RWPE2 (cell line): ENCODE measurements around the gene EYA4.

Experiments used
- ATAC-seq: fragments of 200-7000 bp; cut with Tn5 transposase; 3 replicates; pipeline ENCODE4 v1.9.1; 2021; ENCODE audit warnings: low read depth
- DNase-seq: peaks from one replicate; pipeline ENCODE4 v3.0.0-alpha.2; 2020; ENCODE audit warnings: low spot score
- H3K27ac ChIP-seq: fragments of 450-650 bp; 2 replicates; pipeline ENCODE4 v1.5.1; 2017; ENCODE audit warnings: mild to moderate bottlenecking; ENCODE audit not compliant: poor library complexity, severe bottlenecking
- H3K27me3 ChIP-seq: fragments of 250-450 bp; sonication (Bioruptor Pico); 2 replicates; pipeline ENCODE4 v1.5.1; 2021; ENCODE audit warnings: mild to moderate bottlenecking, moderate library complexity; ENCODE audit not compliant: insufficient read depth, poor library complexity, severe bottlenecking
- H3K36me3 ChIP-seq: fragments of 250-450 bp; sonication (Bioruptor Pico); 2 replicates; pipeline ENCODE4 v1.5.1; 2020; ENCODE audit warnings: low read depth, mild to moderate bottlenecking, moderate library complexity
- H3K4me1 ChIP-seq: fragments of 250-450 bp; sonication (Bioruptor Pico); 2 replicates; pipeline ENCODE4 v1.5.1; 2021; ENCODE audit warnings: mild to moderate bottlenecking, moderate library complexity; ENCODE audit not compliant: insufficient read depth, poor library complexity, severe bottlenecking
- H3K4me3 ChIP-seq: fragments of 250-450 bp; sonication (Bioruptor Pico); 2 replicates; pipeline ENCODE4 v1.5.1; 2021; ENCODE audit warnings: mild to moderate bottlenecking, moderate library complexity; ENCODE audit not compliant: severe bottlenecking
- H3K9me3 ChIP-seq: fragments of 250-450 bp; sonication (Bioruptor Pico); 2 replicates; pipeline ENCODE4 v1.5.1; 2021; ENCODE audit warnings: mild to moderate bottlenecking, moderate library complexity; ENCODE audit not compliant: severe bottlenecking
- TF ChIP-seq, protein P1 (sequence below): fragments of 450-650 bp; IDR thresholded peaks from one replicate; pipeline ENCODE4 v1.5.1; 2017; ENCODE audit warnings: mild to moderate bottlenecking, moderate library complexity; ENCODE audit not compliant: poor library complexity, severe bottlenecking

The EYA4 gene

DNA sequence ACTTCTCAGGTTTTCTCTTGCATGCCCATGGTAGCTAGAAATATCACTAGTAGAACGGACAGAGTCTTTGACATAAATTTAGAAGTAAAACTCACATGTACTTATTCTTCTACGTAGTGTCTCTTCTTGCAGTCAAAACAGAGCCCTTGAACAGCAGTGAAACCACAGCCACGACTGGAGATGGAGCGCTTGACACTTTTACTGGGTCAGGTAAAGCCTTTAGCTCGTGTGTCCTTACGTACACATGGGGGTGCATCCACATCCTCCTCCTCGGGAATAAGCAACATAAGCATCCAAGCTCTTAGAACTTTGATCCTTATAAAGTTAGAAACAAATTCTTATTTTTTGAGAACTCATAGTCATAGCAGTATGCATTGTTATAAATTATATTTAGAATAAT is 215.3 kb downstream of the EYA4 start:
- H3K9me3 ChIP-seq, result no peaks in the 10 kb centered on the region
- H3K4me3 ChIP-seq, result no peak overlapping the region
- H3K4me1 ChIP-seq, result no peaks in the 10 kb centered on the region
- H3K36me3 ChIP-seq, result no peaks in the 10 kb centered on the region
- H3K27me3 ChIP-seq, result no peaks in the 10 kb centered on the region
- H3K27ac ChIP-seq, result no peak overlapping the region
- ATAC-seq (no peak), DNase-seq (no peak)
- TF ChIP-seq, protein P1, sequence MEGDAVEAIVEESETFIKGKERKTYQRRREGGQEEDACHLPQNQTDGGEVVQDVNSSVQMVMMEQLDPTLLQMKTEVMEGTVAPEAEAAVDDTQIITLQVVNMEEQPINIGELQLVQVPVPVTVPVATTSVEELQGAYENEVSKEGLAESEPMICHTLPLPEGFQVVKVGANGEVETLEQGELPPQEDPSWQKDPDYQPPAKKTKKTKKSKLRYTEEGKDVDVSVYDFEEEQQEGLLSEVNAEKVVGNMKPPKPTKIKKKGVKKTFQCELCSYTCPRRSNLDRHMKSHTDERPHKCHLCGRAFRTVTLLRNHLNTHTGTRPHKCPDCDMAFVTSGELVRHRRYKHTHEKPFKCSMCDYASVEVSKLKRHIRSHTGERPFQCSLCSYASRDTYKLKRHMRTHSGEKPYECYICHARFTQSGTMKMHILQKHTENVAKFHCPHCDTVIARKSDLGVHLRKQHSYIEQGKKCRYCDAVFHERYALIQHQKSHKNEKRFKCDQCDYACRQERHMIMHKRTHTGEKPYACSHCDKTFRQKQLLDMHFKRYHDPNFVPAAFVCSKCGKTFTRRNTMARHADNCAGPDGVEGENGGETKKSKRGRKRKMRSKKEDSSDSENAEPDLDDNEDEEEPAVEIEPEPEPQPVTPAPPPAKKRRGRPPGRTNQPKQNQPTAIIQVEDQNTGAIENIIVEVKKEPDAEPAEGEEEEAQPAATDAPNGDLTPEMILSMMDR, result no peak

DNA sequence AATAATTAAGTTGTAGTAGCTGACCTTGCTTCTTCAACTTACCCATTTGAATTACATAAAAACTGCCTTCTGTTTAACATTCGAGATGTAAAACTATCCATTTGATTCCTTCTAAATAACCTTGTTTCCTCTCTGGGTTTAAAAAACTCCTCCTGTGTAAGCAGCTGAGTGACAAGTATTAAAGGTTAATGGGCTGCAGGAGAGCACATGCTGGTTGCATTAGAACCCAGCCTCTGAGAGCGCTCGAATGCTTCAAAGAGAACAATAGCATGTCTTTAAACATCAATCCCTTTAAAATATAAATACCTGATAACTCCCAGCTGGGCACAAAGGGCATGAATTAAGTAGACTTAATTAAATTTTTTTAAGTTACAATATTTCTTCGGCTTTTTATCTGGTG is 215.8 kb downstream of the EYA4 start:
- H3K27me3 ChIP-seq, result no peaks in the 10 kb centered on the region
- H3K4me3 ChIP-seq, result no peak overlapping the region
- H3K27ac ChIP-seq, result no peak overlapping the region
- DNase-seq (no peak), ATAC-seq (no peak)
- no peaks in the 10 kb centered on the region for H3K9me3 ChIP-seq
- no peaks in the 10 kb centered on the region for H3K36me3 ChIP-seq
- TF ChIP-seq, protein P1, result no peak
- no peaks in the 10 kb centered on the region for H3K4me1 ChIP-seq

DNA sequence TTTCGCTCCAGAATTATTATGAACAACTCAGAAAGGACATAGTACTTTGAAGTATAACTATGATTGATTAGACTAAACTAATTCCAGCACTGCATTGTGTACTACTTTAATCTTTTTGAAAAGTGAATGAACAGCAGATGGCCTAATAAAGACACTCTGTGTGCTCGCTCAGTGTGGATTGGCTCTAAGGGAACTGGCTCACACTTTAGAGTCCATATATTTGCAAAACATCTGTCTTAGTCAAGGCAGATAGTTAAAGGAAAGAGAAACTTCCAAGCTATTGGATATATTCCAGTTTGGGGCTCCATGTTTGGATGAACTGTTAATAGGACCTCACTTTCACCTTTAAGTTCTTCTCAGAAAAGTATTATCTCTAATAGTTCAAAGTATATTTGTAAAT is 218.9 kb downstream of the EYA4 start:
- DNase-seq, result no peak
- TF ChIP-seq, protein P1, result no peak
- H3K4me3 ChIP-seq, result no peak overlapping the region
- H3K27ac ChIP-seq, result no peak overlapping the region
- ATAC-seq, result no peak
- H3K4me1 ChIP-seq, result no peaks in the 10 kb centered on the region
- no peaks in the 10 kb centered on the region for H3K36me3 ChIP-seq
- no peaks in the 10 kb centered on the region for H3K9me3 ChIP-seq
- no peaks in the 10 kb centered on the region for H3K27me3 ChIP-seq

DNA sequence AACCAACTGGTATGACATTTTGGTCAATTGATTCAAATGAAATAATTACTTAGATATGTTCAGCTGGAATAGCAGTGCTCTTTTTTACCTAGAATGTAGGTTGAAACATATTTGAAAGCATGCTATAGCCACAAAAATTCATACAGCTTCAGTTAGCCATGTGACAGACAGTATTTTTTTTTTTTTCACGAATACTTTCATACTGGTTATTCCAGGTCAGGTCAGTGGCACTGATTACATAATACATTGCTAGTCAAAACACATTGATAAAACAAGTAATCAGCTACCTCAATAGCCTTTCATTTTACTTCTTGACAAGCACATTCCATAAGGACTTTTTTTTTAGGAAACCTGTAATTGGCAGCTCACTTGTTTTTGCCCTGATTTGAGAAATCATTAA is 222.6 kb downstream of the EYA4 start:
- Histone ChIP-seq H3K36me3 (no peaks in the 10 kb centered on the region), H3K4me3 (no peak overlapping the region), H3K4me1 (no peaks in the 10 kb centered on the region), H3K9me3 (no peaks in the 10 kb centered on the region), H3K27ac (no peak overlapping the region), H3K27me3 (peaks cover 6% of the 10 kb centered on the region)
- DNase-seq (no peak), ATAC-seq (no peak)
- TF ChIP-seq, protein P1, result no peak

DNA sequence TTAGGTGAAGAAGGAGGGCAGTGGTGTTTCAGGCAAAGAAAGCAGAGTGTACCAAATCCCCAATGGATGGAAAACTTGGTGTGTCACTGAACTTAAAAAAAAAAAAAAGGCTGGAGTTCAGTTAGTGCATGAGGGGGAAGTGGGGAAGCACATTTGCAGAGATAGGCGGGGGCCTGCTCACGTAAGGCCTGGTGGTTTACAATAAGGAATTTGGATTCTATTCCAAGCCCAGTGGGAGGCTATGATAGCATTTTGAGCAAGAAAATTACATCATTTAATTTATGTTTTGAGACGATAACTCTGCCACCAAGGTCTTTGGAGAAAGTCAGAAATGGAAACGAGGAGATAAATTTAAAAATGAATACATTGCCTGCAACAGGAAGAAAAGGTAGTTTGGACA is 225.5 kb downstream of the EYA4 start:
- DNase-seq, result no peak
- peaks cover 6% of the 10 kb centered on the region for H3K27me3 ChIP-seq
- TF ChIP-seq, protein P1, result no peak
- no peak overlapping the region for H3K27ac ChIP-seq
- no peaks in the 10 kb centered on the region for H3K36me3 ChIP-seq
- ATAC-seq, result no peak
- no peak overlapping the region for H3K4me3 ChIP-seq
- no peaks in the 10 kb centered on the region for H3K9me3 ChIP-seq
- no peaks in the 10 kb centered on the region for H3K4me1 ChIP-seq
